ENCODE results near the gene SLC31A1. TPM values are rescaled to one million over a fixed set of nuclear protein-coding genes. Genes with fewer than 3 reads are reported as not detected.
A peak's percentile ranks its signal among the peaks of the same experiment; 100 is the strongest.
"Not testable (repeated sequence)": the region's sequence is repeated elsewhere in the genome, so short reads cannot be mapped to it uniquely, and the experiment has no call there.

SLC31A1 gene
- polyA plus RNA-seq, 4 donors = 20.3 to 28.5 (median 22.3) TPM

DNA sequence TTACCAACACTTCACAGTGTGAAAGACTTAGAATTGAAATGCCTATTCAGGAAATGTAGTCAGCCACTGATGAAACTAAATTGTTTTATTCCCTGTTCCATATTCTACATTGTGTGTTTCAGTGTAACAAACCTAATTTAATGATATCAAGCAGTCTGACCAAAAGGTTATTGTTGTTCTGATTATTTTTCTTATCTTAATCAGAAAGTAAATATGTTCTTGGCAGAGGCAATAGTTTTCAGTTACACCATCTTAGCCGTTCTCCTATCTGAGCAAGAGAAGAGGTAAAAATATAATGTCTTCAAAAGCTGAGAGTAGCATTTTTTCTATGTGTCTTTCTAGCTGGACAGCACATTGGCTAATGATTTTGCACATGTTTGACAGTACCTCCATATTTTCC, 36.9 kb downstream of the SLC31A1 start:
- no peak for DNase-seq (ENCODE audit: low read depth in 4 of 4, low spot score in 3 of 4)

DNA sequence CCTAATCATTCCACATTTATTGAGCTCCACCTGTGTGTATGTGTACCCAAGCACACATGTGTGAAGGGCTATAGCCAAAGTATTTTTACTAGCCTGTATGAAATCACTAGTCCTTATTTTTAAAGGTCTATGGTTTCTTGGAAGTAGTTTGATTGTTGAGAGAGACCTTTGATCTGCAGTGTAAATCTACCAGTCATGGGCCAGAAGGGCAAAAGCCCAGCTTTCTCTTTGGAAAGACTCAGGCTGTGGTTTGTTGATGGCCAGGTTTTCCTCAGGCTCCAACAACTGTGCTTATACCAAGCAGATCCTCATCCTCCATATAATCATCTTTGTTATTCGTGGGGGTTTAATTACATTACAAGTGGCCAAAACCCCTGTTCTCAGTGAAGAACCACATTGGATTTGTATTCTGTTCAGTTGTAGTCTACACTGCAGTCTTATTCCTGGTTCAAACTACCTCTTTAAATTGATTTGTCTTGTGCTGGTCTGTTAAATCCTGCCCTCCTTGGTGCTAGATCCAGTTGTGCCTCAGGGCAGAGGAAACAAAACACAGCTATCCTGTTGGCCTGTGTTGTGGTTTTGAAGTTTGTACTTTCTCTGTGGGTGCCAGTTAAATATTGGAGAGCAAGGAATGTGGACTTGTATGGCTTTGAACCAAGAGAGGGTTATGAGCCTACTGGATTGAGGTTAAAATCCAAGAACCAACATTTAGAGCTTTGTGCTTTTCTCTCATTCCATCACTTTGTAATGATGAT, 40.8 kb downstream of the SLC31A1 start:
- no peak for DNase-seq (ENCODE audit: low read depth in 4 of 4, low spot score in 3 of 4)

DNA sequence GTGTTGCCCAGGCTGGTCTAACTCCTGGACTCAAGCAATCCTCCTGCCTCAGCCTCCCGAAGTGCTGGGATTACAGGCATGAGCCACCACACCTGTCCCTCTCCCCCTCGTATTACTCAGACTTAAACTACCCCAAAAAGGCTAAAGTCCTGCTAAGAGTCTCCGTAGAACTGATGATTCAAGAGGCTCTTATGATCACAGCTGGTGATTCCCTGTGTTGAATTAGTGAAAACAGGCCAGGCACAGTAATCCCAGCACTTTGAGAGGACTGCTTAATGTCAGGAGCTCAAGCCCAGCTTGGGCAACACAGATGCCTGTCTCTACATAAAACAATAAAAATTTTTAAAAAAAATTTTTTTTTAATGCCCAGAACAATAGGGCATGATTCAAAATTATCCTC, 44.8 kb downstream of the SLC31A1 start:
- DNase-seq (ENCODE audit: low read depth in 4 of 4, low spot score in 3 of 4) = no peak

DNA sequence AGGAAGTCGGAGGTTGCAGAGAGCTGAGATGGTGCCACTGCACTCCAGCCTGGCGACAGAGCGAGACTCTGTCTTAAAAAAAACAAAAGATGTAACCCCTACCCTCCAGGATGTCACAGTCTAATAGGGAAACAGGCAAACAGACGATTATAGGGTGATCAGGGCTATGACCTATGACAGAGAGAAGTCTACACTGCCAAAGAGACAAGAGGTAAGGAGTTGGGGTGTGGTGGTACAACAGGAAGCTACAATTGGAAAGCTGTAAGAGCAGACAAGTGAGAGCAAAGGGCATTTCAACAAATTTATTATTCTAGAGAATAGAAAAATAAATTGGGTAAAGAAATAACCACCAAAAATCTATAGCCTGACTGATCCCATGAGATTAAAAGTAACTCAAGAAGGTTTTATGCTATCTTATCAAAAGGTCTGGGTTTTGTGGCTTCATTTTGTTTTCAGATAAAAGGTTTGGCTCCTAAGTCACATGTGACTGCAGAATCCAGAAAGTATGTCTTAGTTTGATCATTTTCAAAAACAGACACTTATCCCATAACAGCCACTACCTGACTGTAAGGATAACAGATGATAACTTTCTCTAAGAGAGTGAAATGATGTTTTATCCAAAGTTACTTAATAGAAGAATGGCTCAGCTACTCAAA, 46.7 kb downstream of the SLC31A1 start:
- no peak for DNase-seq (ENCODE audit: low read depth in 4 of 4, low spot score in 3 of 4)

DNA sequence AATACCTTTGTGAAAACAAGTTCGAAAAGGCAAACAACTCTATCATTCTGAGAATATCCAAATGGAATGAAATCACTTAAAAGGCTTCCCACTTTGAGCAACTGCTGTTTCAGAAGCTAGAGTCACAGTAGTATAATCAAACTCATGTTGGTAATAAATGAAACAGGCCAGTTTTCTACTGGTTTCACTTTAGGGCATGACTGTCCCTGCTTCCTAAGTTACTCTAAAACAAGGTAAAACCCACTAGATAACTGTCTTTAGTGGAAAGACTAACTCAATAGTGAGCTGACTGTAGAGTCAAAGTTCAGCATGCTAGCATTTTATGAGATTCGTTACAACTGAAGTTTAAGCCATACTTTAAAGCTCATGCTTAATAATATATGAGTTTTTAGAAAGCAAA, 48.0 kb downstream of the SLC31A1 start:
- no peak for DNase-seq (ENCODE audit: low read depth in 4 of 4, low spot score in 3 of 4)

DNA sequence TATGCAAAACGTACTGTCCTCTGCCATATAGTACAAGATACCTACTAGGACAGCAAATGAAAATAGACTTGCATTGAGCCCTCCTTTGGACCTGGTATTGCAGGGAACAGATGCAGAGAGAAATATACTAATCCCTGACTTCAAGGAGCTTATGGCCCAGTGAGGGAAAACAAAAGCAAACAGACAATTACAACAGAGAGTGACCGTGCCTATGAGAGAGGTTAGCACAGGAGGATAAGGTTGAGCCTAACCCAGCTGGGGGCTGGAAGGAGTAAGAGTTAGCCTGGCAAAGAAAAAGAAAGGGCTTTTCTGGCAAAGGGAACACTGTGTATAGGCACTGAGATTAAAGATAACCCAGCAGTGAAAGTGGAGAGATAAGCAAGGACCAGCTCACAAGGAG, 48.5 kb downstream of the SLC31A1 start:
- DNase-seq (ENCODE audit: low read depth in 4 of 4, low spot score in 3 of 4) = no peak

DNA sequence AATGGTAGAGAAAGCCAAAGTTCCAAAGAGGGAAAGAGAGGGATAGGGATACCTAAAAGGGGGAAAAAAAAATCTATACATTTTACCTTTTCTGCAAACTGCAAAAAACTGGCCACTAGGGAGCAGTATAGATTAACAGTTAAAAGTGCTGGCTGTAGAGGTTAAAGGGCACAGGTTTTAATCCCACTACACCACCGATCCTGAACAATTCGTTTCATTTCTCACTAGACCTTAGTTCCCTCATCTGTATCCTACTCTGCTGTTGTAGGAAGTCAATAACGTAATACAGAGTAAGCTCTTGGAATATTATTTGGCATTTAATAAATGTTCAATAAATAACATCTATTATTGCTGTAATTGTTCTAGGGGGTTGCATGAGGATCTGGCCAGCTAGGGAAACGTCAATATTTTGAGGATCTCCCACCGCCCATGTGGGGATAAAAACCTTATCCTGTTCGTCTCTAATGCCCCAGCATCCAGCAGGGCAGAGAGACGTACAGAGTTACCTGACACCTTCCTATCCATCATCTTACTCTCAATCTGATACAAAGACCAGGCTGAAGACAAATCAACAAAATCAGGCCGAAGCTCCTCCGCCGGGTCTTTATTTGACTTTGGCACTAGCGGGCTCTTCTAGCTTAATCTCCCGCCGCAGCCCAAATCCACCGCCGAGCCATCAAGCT, 53.3 kb downstream of the SLC31A1 start:
- peak; percentile 14 to 61 (median 40) for DNase-seq (ENCODE audit: low read depth in 4 of 4, low spot score in 3 of 4)

DNA sequence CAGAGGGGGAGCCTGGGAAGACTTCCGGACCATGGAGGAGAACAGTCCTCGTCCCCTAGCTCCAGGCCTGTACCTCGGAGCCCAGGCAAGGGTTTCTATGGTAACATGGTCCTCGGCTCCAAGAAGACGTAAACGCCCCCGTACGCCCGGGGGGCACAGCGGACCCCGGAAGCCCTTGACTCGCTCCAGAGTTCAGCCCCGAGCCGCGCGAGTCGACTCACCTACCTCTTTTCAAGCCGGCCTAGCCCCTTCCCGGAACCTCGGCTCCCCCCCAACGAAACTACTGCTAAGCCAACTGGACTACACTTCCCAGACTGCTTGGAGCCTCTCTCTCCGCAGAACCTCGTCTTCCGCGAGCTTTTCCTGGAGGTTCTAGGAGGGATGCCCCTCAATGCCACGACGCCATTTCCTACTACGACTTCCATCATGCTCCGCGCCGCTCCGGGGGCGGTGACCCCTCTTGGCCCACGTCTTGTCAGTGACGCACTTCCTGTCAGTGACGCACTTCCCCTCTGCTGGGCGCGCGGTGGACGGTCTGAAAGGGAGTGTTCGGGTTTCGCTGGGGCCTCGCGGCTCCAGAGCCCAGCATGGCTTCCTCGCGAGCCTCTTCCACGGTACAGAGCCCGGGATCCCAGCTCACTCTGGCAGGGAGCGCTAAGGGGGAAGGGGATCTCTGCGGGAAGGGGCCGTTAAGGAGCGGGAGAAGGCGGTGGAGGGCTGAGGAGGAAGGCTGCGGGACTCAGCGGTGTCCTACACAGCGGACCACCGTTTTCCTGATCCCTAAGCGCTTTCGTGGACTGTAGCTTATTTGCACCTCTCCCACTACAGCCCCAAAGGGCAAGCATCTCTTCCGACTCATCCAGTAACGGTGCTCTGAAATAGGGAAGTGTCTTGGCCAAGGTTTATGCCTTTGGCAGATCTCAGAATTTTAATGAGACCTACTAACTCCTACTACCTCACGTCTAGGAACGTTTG, 54.1 kb downstream of the SLC31A1 start, which contains the start of the genes CDC26 and PRPF4:
Gene CDC26, minus strand, starts transcription at position 416 of the 975 bp plus-strand sequence. CDS start 3,065 bp downstream, outside the sequence.
Gene PRPF4, plus strand, starts transcription at position 502 of the 975 bp plus-strand sequence. Its CDS starts 86 bp downstream, at position 588.
- peak; percentile 94 to 96 (median 96) for DNase-seq (ENCODE audit: low read depth in 4 of 4, low spot score in 3 of 4)

DNA sequence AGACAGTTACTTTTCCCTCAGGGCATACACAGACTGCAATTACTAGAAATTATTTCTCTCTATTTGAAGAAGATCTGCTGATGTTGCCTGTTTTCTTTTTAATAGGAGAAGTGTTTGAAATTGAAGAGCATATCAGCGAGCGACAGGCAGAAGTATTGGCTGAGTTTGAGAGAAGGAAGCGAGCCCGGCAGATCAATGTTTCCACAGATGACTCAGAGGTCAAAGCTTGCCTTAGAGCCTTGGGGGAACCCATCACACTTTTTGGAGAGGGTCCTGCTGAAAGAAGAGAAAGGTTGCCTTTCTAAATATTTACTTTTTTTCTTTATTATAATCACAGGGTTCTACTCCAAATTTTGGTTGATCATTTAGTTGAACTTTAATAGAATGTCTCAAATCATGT, 57.5 kb downstream of the SLC31A1 start:
- no peak for DNase-seq (ENCODE audit: low read depth in 4 of 4, low spot score in 3 of 4)

DNA sequence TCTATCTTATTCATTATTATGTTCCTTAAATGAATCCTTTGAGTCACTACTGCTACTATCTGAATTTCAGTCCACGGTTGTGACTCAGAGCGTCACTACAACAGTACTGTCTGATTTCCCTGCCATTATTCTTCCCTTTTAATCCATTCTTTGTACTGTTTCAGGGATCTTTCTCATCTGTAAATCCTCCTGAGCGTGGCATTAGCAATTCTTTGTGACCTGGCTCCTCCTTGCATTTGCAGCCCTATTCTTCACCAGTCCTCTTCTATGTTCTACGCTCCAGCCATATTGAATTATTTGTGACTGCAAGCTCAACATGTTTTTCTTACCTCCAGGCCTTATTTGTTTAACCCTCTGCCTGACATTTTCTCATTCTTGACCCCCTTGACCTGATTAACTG, 60.0 kb downstream of the SLC31A1 start:
- DNase-seq (ENCODE audit: low read depth in 4 of 4, low spot score in 3 of 4) = no peak

DNA sequence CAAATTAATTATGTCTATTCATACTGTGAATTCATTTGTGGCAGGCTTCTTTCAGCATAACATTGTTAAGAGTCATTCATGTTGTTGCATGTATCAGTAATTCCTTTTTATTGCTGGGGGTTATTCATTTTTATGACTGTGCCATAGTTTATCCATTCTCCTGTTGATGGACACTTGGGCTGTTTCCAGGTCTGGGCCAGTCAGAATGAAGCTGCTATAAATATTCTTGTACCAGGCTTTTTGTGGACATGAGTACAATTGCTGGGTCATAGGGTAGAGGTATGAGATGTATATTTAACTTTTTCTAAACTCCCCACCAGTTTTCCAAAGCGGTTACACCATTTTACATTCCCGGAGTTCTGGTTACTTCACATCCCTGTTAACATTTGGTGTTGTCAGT, 67.7 kb downstream of the SLC31A1 start:
- no peak for DNase-seq (ENCODE audit: low read depth in 4 of 4, low spot score in 3 of 4)

DNA sequence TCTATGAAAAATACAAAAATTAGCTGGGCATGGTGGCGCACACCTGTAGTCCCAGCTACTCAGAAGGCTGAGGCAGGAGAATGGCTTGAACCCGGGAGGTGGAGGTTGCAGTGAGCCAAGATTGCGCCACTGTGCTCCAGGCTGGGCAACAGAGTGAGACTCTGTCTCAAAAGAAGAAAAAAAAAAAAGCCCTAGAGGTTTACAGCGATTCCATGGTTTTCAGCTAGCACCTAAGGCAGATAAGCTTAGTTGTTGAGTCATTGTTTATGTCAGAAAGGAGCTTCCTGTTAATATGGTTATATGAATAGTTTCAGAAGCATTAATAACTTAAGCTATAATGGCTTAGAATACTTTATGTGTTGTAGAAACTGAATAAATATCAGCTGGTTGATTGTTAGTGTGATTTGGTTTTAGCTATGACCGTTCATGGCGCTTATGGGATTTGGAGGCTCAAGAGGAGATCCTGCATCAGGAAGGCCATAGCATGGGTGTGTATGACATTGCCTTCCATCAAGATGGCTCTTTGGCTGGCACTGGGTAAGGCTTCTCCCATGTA, 68.8 kb downstream of the SLC31A1 start:
- DNase-seq (ENCODE audit: low read depth in 4 of 4, low spot score in 3 of 4) = no peak

DNA sequence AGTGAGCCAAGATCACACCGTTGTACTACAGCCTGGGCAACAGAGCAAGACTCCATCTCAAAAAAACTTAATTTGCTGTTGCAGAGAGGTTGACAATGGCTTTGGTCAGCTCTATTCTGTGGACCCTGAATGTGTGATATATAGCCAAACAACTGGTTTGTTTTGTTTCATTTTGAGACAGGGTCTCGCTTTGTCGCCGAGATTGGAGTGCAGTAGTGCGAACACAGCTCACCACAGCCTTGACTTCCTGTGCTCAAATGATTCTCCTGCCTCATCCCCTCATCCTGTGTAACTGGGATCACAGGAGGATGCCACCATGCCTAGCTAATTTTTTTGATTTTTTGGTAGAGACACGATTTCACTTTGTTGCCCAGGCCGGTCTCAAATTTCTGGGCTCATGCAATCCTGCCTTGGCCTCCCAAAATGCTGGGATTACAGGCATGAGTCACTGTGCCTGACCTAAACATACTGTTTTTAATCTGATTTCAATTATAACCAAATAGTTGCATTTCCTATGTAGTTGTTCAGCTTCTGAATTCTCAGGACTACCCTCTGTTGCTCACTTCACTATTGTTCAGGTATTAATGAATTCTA, 72.0 kb downstream of the SLC31A1 start:
- DNase-seq (ENCODE audit: low read depth in 4 of 4, low spot score in 3 of 4) = no peak

DNA sequence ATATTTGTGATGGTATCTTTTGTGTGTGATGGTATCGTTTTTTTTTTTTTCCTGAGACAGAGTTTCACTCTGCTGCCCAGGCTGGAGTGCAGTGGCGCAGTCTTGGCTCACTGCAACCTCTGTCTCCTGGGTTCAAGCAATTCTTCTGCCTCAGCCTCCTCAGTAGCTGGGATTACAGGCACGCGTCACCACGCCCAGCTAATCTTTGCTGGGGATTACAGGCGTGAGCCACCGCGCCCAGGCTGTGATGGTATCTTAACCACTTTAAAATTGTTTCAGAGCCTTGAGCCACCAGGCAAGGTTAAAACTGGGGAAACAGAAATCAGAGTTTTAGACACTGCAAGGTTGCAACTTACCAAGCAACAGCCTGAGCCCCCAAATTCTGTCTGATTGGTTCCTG, 74.9 kb downstream of the SLC31A1 start:
- DNase-seq (ENCODE audit: low read depth in 4 of 4, low spot score in 3 of 4) = not testable (repeated sequence)

DNA sequence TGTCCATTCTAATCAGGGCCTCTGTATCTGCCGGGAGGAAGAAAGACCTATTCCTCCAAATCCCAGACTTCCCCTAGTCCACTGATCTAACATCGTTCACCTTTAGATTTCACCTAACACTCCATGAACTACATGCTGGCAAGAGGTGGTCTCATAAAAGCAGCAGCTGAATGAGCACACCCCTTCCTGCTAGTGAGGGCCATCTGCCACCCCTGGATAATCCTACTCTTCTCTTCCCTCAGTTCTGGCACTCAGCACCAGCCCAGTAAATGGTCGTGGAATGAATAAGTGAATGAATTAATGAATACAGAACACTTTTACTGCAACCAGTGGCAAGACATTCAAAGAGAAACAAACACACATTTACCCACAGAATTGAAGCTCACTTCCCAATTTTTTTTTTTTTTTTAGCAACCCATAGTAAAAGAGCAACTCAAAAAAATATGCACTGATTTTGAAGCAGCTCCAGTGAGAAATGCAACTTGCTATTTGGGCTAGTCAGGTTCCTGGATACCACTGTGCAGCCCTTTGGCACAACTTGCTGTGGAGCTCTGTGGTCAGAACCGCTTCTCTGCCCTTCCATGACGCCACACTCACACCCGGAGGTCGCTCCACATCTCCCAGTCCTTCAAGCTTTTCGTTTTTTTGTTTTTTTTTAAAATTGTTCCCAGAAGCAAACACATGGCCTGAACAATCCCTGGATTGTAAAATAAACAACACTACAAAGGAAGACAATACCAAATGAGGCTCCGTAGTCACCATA, 75.6 kb downstream of the SLC31A1 start:
- DNase-seq (ENCODE audit: low read depth in 4 of 4, low spot score in 3 of 4) = no peak

DNA sequence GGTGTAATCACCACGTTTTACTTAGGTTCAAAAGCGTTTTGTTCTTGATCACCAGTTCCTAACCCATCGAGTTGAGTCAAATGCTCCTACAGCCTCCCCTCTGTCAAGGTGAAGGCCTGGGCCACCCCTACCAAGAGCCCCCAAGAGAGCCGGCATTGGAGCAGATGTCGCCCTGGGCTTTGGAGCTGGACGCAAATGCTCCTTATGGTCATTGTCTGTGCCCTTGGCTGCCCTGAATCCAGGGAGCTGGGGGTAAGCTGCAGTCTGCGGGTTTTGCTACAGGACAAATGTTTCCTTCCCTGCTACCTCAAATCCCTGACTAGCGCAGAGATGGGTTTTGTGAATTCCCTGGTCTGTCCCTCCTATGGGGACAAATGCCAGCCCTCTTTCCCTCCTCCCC, 77.0 kb downstream of the SLC31A1 start:
- no peak for DNase-seq (ENCODE audit: low read depth in 4 of 4, low spot score in 3 of 4)

DNA sequence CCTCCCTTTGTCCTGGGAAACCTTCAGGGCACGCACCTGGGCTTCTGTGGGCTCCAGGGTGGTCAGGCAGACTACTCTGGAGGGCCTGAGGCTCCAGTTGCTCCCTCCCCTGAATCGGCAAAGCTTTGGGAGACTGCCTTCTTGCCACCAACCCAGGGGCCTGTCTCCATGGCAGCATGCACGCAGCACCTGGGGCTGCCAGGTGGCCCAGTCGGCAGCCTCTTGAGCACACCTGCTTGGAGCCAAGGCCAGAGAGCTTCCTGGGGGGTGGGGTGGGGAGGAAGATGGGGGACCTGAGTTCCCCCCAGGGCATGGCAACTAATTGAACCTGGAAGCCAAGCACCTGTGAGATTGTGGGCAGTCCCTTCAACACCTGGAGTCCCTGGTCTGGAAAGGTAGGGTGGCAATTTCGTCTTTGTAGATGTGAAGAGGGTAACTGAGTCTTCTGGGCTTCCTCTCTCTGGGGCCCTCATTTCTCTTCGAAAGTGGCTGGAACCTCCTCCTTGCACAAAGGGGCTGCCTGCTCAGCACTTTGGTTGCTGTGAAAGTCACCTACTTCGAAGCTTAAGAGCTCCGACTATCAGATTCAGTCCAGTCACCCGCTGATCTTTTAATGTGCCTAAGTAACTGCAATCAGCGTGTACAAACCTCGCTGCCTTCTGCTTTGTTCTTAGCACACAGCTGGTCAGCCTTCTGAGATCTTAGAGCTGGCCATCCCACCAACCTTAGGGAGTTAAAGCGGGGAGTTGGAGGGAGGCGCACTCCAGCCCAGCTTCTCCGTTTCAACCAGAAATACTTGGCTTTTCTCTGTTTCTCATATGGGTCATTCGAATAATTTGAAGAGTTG, 77.8 kb downstream of the SLC31A1 start:
- DNase-seq (ENCODE audit: low read depth in 4 of 4, low spot score in 3 of 4) = no peak

DNA sequence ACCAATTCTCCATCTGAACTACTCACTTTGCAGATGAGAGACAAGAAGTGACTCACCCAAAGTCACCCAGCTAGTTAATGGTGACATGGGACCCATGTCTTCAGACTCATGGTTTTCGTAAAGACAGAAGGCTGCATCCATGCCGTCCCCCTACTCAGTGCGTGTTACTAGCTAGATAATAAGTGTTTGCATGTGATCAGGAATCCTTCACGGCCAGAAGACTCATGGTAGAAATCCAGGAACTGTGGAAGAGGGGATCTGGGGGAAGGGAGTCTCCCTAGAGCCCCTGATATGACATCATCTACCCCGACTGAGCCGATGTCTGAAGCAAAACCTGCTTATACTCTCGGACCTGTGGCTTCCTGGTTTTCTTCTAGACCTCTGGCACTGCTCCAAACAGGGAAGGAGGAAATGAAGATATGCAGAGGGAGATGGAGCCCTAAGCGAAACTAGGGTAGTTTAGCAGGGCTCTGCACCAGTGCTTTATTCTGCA, 78.5 kb downstream of the SLC31A1 start:
- DNase-seq (ENCODE audit: low read depth in 4 of 4, low spot score in 3 of 4) = peak in 1 of 4 donors; percentile 44
